Common myeloid progenitor, CD34-positive (primary cell): ENCODE data around the gene HLA-DRB1.

Experiments
- CTCF ChIA-PET: fragments of 350-600 bp; sonication (Branson Sonifier 250); formaldehyde crosslinking; loops from one replicate; lab custom pipeline; 2021; ENCODE audit warnings: antibody characterized with exemption; lab: Charles Lee
- POLR2A ChIA-PET: fragments of 350-600 bp; sonication (Branson Sonifier 250); formaldehyde crosslinking; loops from one replicate; lab custom pipeline; 2021; ENCODE audit warnings: antibody characterized with exemption; lab: Charles Lee
- DNase-seq, 3 donors: peaks; one replicate each; pipeline versions ENCODE4 v3.0.0 to v3.0.0-alpha.2; 2013
- H3K27ac ChIP-seq, 2 experiments: 1 replicate in 1 of 2; 2 replicates in 1 of 2; pipeline ENCODE4 v1.7.0; 2013; ENCODE audit warnings: inconsistent platforms in 2 of 2, low read length in 2 of 2, mild to moderate bottlenecking in 2 of 2, low read depth in 1 of 2, moderate library complexity in 1 of 2; ENCODE audit not compliant: severe bottlenecking in 2 of 2, insufficient read depth in 1 of 2, poor library complexity in 1 of 2
- H3K27me3 ChIP-seq, 5 experiments: replicated peaks in 2 of 5; 1 replicate in 3 of 5; 2 replicates in 2 of 5; pipeline versions ENCODE4 v1.6.1 to v1.7.0; 2013; ENCODE audit warnings: low read length in 4 of 5, mild to moderate bottlenecking in 2 of 5, moderate library complexity in 2 of 5, inconsistent platforms in 1 of 5; ENCODE audit not compliant: insufficient read depth in 5 of 5, control insufficient read depth in 4 of 5
- H3K36me3 ChIP-seq, 4 experiments: 1 replicate in 2 of 4; 2 replicates in 2 of 4; pipeline versions ENCODE4 v1.6.1 to v1.7.0; 2013; ENCODE audit warnings: low read length in 3 of 4, control low read depth in 1 of 4, mild to moderate bottlenecking in 1 of 4; ENCODE audit not compliant: control insufficient read depth in 4 of 4, insufficient read depth in 4 of 4
- H3K4me1 ChIP-seq, 4 experiments: 1 replicate in 3 of 4; 2 replicates in 1 of 4; pipeline versions ENCODE4 v1.6.1 to v1.7.1; 2013; ENCODE audit warnings: low read length in 3 of 4, mild to moderate bottlenecking in 3 of 4, control low read depth in 1 of 4, inconsistent platforms in 1 of 4, moderate library complexity in 1 of 4; ENCODE audit not compliant: control insufficient read depth in 4 of 4, insufficient read depth in 4 of 4; ENCODE audit errors: control extremely low read depth in 1 of 4
- H3K4me3 ChIP-seq, 7 experiments: 1 replicate in 4 of 7; 2 replicates in 3 of 7; pipeline versions ENCODE4 v1.5.1 to v1.7.0; 2013; ENCODE audit warnings: mild to moderate bottlenecking in 7 of 7, low read length in 6 of 7, moderate library complexity in 6 of 7, inconsistent platforms in 2 of 7, low read depth in 2 of 7, control low read depth in 1 of 7; ENCODE audit not compliant: insufficient read depth in 4 of 7, control insufficient read depth in 1 of 7; ENCODE audit errors: extremely low read depth in 1 of 7
- H3K9me3 ChIP-seq, 5 experiments: 1 replicate in 4 of 5; 2 replicates in 1 of 5; pipeline versions ENCODE4 v1.6.1 to v1.7.1; 2013; ENCODE audit warnings: low read length in 4 of 5, mild to moderate bottlenecking in 2 of 5, inconsistent platforms in 1 of 5, low read depth in 1 of 5, moderate library complexity in 1 of 5; ENCODE audit not compliant: control insufficient read depth in 4 of 5, insufficient read depth in 2 of 5; ENCODE audit errors: control extremely low read depth in 1 of 5
- WGBS: methylation state at CpG from one replicate; pipeline ENCODE4 v1.1.5; 2013; ENCODE audit not compliant: insufficient coverage; 5-methylcytosine and 5-hydroxymethylcytosine counted together

Gene HLA-DRB1

GRCh38 chr6:32617751-32618150 is 28.1 kb upstream of the HLA-DRB1 start:
- H3K4me1 ChIP-seq: peaks cover 6 to 10% (median 8%) of the 10 kb centered on the region in 4 experiments
- DNase-seq: no peak
- 100% methylated on average over 1 of the region's 1 CpG for WGBS
- CTCF ChIA-PET: interaction anchor here (0.6 to 1.2 kb wide), 2 partner anchors 168 to 204 kb away, joined by 3 read pairs; no protein-coding TSS in a partner anchor
- no peaks in the 10 kb centered on the region for H3K36me3 ChIP-seq
- H3K27me3 ChIP-seq: no peaks in the 10 kb centered on the region
- H3K9me3 ChIP-seq: peaks cover 0 to 5% (median 0%) of the 10 kb centered on the region in 5 experiments
- no peak overlapping the region for H3K4me3 ChIP-seq
- H3K27ac ChIP-seq: no peak overlapping the region
- POLR2A ChIA-PET: no interaction called here

GRCh38 chr6:32615885-32616532 is 26.4 kb upstream of the HLA-DRB1 start:
- Histone ChIP-seq H3K9me3 (peaks cover 0 to 5% (median 0%) of the 10 kb centered on the region in 5 experiments), H3K27ac (no peak overlapping the region), H3K27me3 (no peaks in the 10 kb centered on the region), H3K36me3 (no peaks in the 10 kb centered on the region), H3K4me1 (no peaks in the 10 kb centered on the region), H3K4me3 (no peak overlapping the region)
- CTCF ChIA-PET: interaction anchor here (1.2 to 1.5 kb wide), 3 partner anchors 11 to 185 kb away, joined by 3 to 4 read pairs (median 4); no protein-coding TSS in a partner anchor
- WGBS: 60% methylated on average over 1 of the region's 3 CpGs
- POLR2A ChIA-PET: no interaction called here
- DNase-seq: no peak

- DNase-seq: no peak
These were observed 24.9 kb upstream of the HLA-DRB1 start for GRCh38 chr6:32614366-32615081.

GRCh38 chr6:32613475-32613874 is 23.8 kb upstream of the HLA-DRB1 start:
- ChIA-PET CTCF (no interaction called here), POLR2A (no interaction called here)

More at GRCh38 chr6:32614366-32615081, 24.9 kb upstream of the HLA-DRB1 start:
- Histone ChIP-seq H3K27ac (no peak overlapping the region), H3K36me3 (no peaks in the 10 kb centered on the region), H3K27me3 (no peaks in the 10 kb centered on the region), H3K4me1 (peaks cover 0 to 7% (median 5%) of the 10 kb centered on the region in 4 experiments), H3K4me3 (no peak overlapping the region), H3K9me3 (peaks cover 0 to 5% (median 0%) of the 10 kb centered on the region in 5 experiments)
- CTCF ChIA-PET: interaction anchor here (1.5 kb wide), 1 partner anchor 12 kb away, joined by 4 read pairs; no protein-coding TSS in a partner anchor
- POLR2A ChIA-PET: no interaction called here
- WGBS: 38% methylated on average over 1 of the region's 1 CpG

GRCh38 chr6:32610682-32611296 is 21.1 kb upstream of the HLA-DRB1 start:
- peak overlapping the region; percentile 95 to 97 for H3K27ac ChIP-seq

More at GRCh38 chr6:32613475-32613874, 23.8 kb upstream of the HLA-DRB1 start:
- Histone ChIP-seq H3K27me3 (no peaks in the 10 kb centered on the region), H3K36me3 (no peaks in the 10 kb centered on the region), H3K4me1 (peaks cover 0 to 11% (median 9%) of the 10 kb centered on the region in 4 experiments), H3K4me3 (no peak overlapping the region), H3K27ac (no peak overlapping the region), H3K9me3 (peaks cover 0 to 3% (median 0%) of the 10 kb centered on the region in 5 experiments)
- no peak for DNase-seq
- WGBS: 30% methylated on average over 2 of the region's 6 CpGs

GRCh38 chr6:32609731-32610640 is 20.3 kb upstream of the HLA-DRB1 start:
- peaks cover 0 to 14% (median 9%) of the 10 kb centered on the region in 4 experiments for H3K4me1 ChIP-seq
- ChIA-PET CTCF (interaction anchor here (0.6 to 1.0 kb wide), 2 partner anchors 13 to 21 kb away, joined by 3 to 5 read pairs; no protein-coding TSS in a partner anchor), POLR2A (interaction anchor here (0.5 kb wide), 1 partner anchor 132 kb away, joined by 3 read pairs; no protein-coding TSS in a partner anchor)
- peak overlapping the region; percentile 95 to 97 for H3K27ac ChIP-seq
- no peaks in the 10 kb centered on the region for H3K9me3 ChIP-seq
- WGBS: 0% methylated on average over 3 of the region's 8 CpGs
- peak; percentile 97 to 98 (median 98) for DNase-seq
- peak overlapping the region in 6 of 7 experiments; percentile 23 to 74 (median 39) for H3K4me3 ChIP-seq
- H3K36me3 ChIP-seq: no peaks in the 10 kb centered on the region
- no peaks in the 10 kb centered on the region for H3K27me3 ChIP-seq

More at GRCh38 chr6:32610682-32611296, 21.1 kb upstream of the HLA-DRB1 start:
- Histone ChIP-seq H3K9me3 (no peaks in the 10 kb centered on the region), H3K36me3 (no peaks in the 10 kb centered on the region), H3K4me1 (peaks cover 0 to 14% (median 9%) of the 10 kb centered on the region in 4 experiments), H3K27me3 (no peaks in the 10 kb centered on the region), H3K4me3 (no peak overlapping the region)
- ChIA-PET POLR2A (no interaction called here), CTCF (interaction anchor here (0.6 kb wide), 1 partner anchor 21 kb away, joined by 3 read pairs; no protein-coding TSS in a partner anchor)
- DNase-seq: no peak
- 0% methylated on average over 1 of the region's 3 CpGs for WGBS
